DMS 273 (cell line): Measurements from ENCODE around the gene DCBLD1.

Source experiments
- DNase-seq: peaks from one replicate; lab custom pipeline; 2025; ENCODE audit not compliant: unreplicated experiment; lab: John Stamatoyannopoulos, UW

Gene DCBLD1

GRCh38 chr6:117525607-117526006, 43.1 kb downstream of the DCBLD1 start:
- DNase-seq = no peak

DNA sequence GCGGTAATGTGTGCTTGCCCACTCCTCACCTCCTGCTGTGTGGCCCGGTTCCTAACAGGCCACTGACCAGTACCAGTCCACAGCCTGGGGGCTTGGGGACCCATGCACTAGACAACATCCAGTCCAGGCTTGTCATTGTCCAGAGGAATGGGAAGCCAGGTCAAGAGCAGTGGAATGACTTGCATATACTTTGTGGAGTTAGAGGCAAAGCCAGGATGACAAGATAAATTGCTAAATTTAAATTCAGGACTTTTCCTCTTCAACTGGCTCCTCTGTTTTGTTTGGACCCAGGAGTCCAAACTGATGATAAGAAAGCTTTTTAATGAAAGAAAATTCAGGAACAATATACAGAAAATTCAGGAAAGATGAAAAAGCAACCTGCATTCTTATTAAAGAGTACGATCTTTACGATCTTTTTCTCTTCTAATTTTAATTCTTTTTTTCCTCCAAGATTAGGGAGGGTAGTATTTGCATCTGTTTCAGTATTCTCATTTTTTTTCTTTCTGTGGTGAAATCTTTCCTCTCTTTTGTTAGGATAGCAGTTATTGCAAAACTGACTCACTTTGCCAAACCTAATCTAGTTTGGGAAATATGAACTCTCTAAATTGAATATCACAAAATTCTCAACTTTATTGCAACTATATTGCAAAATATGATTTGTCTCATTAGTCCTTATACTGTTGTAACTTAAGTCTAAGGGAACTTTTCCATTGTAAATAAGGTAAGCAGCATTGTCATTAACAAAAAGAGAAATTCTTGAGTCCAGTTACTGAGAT, 48.2 kb downstream of the DCBLD1 start:
- DNase-seq = no peak

- DNase-seq = no peak
Measured at GRCh38 chr6:117531346-117531745, 48.9 kb downstream of the DCBLD1 start.

- no peak for DNase-seq
Measured at GRCh38 chr6:117531809-117532725, 49.6 kb downstream of the DCBLD1 start.

DNA sequence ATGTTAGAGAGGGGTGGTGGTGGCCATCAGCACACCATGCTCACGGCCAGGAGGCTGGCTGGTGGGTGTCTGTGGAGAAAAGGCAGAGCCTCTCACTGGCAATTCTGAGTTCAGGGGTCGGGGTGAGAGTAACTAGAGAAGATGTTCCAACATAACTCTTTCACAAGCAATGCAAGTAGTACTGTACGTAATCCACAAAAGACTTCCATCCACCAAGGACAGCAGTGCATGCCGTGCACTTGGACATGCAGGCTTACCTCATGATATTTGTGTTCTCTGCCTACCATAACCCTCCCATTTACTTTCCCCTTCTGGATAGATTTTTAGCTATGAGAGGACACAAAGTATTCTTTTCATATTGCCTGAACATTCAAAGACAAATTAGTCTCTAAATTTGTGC, 51.3 kb downstream of the DCBLD1 start:
- no peak for DNase-seq

DNA sequence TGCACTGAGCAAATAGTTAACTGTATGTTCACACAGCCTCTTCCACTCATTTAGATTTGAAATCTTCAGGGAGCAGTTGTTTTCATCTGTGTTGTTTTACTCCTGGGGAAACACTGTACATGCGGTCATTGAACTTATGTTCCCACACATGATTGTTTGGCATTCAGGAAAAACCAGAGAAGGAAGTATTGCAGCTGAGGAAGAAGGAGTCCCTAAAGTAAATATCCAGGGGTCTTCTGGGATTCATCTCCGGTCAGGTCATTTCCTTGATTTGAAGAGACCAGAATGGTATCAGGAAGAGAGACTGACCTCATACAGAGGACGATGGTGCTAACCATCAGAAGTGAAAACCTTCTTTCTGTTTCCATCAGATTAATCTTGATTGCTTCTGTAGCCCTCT, 52.5 kb downstream of the DCBLD1 start:
- no peak for DNase-seq

GRCh38 chr6:117536317-117536716, 53.8 kb downstream of the DCBLD1 start:
- no peak for DNase-seq

DNA sequence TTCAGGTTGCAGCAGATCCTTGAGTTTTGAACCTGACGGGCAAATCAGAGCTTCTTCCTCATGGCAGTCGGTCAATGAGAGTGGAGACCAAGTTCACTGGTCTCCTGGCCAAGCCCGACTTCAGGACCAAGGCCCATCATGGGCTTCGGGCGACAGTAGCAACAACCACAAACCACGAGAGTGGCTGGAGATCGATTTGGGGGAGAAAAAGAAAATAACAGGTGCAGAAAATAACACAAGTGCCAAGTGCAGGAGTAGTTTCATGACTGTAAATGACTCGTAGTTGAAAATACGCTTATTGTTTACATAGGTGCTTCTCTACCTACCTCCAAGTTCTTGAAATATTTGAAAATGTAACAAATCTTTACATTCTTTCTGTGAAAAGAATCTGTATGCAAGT, 56.1 kb downstream of the DCBLD1 start:
- DNase-seq = no peak

DNA sequence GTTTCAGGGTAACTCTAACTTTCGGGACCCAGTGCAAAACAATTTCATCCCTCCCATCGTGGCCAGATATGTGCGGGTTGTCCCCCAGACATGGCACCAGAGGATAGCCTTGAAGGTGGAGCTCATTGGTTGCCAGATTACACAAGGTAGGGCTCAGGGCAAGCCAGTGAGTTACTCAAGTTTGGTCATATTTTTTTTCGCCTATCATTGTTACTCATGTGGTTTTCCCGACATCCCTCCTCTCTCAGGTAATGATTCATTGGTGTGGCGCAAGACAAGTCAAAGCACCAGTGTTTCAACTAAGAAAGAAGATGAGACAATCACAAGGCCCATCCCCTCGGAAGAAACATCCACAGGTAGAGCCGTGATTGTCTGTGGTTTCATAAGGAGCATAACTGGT, 58.2 kb downstream of the DCBLD1 start:
- DNase-seq = no peak

GRCh38 chr6:117542493-117542892, 60.0 kb downstream of the DCBLD1 start:
- no peak for DNase-seq

GRCh38 chr6:117544716-117545115, 62.2 kb downstream of the DCBLD1 start:
- DNase-seq = no peak

DNA sequence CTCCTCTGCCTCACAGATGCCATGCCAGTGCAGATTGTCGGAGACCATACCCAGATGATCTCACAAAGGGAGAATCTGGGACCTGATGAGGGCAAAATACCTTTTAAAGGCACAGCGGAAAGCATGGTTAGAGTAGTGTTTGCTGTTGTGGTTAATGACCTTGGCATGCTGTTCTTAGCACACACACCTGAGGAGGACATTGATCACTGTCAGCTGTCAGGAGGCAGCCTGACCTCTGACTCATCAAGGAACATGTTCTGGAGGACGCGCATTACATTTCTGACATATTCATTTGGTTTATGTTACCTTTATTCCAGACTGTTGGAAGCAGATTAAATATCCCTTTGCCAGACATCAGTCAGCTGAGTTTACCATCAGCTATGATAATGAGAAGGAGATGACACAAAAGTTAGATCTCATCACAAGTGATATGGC, 62.7 kb downstream of the DCBLD1 start:
- no peak for DNase-seq

DNA sequence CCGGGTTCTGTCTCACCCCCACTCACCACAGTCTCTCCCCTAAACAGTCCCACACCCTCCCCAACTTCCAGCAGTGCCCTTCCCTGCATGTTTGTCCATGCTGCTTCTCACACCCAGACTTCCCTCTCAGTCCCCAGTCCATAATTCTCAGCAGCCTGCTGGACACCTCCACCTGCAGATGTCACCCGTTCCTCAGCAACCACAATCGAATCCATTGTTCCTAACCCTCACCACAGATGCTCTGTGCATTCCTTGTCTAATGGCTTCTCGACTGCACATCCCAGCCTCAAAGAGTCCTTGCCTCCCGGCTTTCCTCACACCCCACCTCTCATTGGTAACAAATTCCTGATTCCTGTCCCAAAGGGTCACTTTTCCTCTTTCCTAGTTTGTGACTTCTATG, 64.2 kb downstream of the DCBLD1 start:
- DNase-seq = no peak

GRCh38 chr6:117547688-117548621, 65.5 kb downstream of the DCBLD1 start:
- DNase-seq = no peak

DNA sequence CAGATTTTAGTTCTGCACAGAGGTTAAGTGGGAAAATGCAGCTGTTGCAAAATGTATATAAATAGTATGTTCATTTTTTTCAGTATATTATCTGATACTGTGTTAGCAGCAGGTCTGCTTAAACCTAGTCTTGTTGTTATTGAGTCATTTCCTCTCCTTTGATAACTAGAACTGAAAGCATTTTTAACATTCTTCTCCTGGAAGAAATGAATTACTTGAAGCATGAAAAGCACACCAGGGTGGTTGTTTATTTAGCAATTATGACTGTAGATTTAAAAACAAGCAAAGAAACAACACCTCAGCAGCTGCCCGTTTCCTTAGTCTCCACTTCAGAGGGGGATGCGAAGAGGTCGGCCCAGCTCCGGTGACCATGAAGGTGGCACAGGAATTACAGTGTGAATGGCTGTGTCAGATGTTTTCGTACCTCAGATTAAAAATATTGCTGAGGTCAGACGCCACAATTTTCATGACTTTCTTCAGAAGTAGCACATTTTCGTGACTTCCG, 66.4 kb downstream of the DCBLD1 start:
- DNase-seq = no peak

- DNase-seq = no peak
Measured at GRCh38 chr6:117549611-117550010, 67.1 kb downstream of the DCBLD1 start.

GRCh38 chr6:117550078-117550600, 67.7 kb downstream of the DCBLD1 start:
- no peak for DNase-seq

DNA sequence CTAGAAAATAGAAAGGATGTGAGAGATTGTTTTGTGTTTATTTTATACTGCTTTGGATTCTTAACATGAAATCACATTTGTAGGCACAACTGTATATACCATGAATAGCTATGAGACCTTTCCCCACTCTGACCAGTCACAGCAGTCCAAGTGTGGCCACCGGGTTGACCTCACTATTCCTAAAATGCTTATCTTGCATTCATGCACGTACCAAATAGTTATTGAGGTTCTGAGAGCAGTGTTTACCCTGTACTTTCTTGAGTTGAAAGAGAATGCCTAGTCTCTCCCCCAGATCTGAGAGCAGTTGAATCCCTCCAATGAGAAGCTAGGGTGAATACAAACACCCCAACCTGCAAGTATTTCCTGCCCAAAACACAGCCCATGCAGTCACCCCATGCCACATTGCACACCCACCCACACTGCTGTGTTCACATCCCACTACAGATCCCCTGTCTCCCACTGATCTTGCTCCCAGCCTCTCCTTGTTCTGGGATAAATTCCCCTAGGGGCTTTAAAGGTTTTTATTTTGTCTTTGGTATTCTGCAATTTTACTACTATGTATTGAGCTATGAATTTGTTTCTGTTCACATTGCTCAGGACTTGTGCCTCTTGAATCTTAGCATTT, 68.3 kb downstream of the DCBLD1 start:
- DNase-seq = no peak

DNA sequence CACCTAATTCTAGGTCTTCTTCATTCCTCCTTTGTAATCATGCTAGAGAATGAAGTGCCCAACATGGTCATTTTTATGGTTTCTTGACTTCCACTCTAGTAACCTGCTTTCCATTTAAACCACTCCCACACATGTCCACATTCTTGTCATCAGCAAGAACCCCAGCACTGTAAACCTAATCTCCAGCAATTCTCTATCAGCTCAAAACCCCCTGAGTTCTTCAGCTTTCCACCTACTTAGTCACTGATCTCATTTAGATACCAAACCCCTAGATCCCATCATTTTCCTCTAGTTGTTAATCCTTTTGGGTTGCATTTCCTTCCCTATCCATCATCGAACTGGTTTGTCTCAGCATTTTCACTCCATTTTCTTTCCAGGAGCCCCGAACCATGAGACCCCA, 70.1 kb downstream of the DCBLD1 start:
- DNase-seq = no peak

- no peak for DNase-seq
Measured at GRCh38 chr6:117553142-117553541, 70.7 kb downstream of the DCBLD1 start.
